Measurements from ENCODE around the gene CARD10. TPM values are rescaled to one million over a fixed set of nuclear protein-coding genes. Genes with fewer than 3 reads are reported as not detected.
"Not testable (repeated sequence)": the region's sequence is repeated elsewhere in the genome, so short reads cannot be mapped to it uniquely, and the experiment has no call there.

Gene CARD10
- polyA plus RNA-seq, 3 donors: 8.8 to 20.0 (median 10.0) TPM

- WGBS, 3 donors: 87 to 92% (median 89%) methylated on average over 3 of the region's 3 CpGs
- H3K27ac ChIP-seq (ENCODE audit: low read depth, low read length): no peak overlapping the region
These were observed 15.2 kb upstream of the CARD10 start for GRCh38 chr22:37534445-37534844.

DNA sequence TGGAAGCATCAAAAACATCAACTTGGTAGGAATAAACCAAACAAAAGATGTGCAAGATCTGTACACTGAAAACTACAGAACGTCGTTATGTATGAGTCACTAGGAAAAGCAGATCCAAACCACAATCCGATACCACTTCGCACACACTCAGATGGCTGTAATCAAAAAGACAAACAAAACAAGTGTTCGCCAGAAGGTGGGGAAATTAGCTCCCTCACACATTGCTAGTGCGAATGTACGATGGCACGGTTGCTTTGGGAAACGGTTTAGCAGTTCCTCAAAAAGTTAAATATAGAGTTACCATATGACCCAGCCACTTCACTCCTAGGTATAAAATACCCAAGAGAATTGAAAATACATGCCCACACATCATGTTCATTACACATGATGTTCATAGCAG, 14.8 kb upstream of the CARD10 start:
- H3K27ac ChIP-seq (ENCODE audit: low read depth, low read length): no peak overlapping the region
- 37 to 48% (median 46%) methylated on average over 9 of the region's 9 CpGs for WGBS, 3 donors

DNA sequence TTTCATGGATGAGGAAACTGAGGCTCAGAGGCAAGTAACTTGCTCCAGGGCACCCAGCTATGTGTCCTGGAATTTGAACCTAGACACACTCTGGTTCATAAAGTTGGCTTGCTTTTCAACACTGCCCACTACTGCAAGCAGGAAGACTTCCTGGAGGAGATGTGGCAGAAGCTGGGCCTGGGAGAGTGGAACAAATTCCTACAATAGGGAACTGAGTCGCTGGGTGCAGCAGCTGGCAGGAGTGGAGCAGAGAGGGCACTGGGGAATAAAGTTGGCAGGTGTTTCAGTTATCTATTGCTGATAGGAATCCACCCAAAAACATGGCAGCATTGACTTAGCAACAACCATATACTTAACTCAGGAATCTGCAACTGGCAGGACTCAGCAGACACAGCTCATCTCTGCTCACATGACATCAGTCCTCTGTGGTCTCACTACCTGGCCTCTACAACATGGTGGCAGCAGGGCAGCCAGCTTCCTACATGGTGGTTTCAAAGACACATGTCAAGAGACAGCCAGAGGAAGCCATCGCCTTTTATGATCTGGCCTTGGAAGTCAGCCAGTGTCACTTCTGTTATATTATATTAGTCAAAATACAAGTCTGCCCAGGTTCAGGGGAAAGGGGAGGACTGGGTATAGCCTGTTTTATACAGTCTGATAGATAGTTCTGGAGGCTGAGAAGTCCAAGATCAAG, 10.6 kb upstream of the CARD10 start:
- H3K27ac ChIP-seq (ENCODE audit: low read depth, low read length): no peak overlapping the region
- WGBS, 3 donors: 45 to 58% (median 55%) methylated on average over 2 of the region's 2 CpGs

DNA sequence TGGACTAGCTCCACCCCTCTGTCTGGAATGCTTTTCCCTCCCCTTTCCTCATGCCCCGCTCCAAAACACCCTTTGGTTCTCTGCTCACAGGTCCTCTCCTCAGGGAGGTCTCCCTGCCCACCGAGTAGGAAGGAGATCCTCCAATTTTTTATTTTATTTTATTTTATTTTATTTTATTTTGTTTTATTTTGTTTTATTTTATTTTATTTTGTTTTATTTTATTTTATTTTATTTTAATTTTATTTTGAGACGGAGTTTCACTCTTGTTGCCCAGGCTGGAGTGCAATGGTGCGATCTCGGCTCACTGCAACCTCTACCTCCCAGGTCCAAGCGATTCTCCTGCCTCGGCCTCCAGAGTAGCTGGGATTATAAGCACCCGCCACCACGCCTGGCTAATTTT, 8.7 kb upstream of the CARD10 start:
- WGBS, 3 donors: 85 to 97% (median 95%) methylated on average over 9 of the region's 9 CpGs
- not testable (repeated sequence) for H3K27ac ChIP-seq (ENCODE audit: low read depth, low read length)

DNA sequence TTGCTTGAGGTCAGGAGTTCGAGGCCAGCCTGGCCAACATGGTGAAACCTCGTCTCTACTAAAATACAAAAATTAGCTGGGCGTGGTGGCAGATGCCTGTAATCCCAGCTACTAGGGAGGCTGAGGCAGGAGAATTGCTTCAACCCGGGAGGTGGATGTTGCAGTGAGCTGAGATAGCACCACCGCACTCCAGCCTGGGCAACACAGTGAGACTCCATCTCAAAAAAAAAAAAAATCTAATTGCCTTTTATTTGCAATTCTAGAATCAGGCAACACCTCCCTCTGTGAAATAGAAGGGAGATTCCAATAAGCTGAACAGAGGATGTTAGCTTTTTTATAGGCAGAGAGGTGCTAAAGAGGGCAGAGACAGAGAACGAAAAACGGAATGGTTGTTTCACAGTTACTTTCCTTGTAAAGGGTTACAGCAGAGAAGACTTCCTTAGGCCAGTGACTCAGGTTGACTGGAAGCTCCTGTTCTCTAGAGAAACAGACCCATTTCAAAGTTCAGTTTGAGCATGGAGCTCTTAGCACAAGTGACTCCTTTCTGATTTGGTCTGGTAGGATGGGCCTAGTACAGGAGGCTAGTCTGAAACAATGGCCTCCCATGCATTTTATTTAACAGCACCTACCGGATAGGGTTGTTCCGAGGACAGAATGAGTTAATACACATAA, 8.0 kb upstream of the CARD10 start:
- not testable (repeated sequence) for H3K27ac ChIP-seq (ENCODE audit: low read depth, low read length)
- WGBS, 3 donors: 89 to 94% (median 91%) methylated on average over 9 of the region's 9 CpGs

DNA sequence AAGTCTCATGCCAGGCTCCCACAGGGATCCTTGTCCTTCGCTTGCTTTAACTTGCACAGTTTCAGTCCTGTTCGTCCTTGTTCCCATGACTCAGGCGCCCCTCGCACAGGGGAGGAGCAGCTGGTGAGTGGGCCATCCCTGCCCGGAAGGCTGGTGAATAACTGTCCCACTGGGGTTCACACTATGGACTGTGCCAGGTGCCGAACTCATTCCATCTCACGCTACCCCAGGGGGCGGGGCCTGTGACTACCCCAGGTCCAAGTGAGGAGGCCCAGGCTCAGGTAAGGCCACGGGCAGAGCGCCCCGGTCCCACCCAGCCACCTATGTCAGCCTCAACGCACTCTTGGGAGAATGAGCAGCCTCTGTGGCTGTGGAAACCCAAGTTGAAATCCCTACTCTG, 7.2 kb upstream of the CARD10 start:
- WGBS, 3 donors: 81 to 84% (median 83%) methylated on average over 12 of the region's 12 CpGs

DNA sequence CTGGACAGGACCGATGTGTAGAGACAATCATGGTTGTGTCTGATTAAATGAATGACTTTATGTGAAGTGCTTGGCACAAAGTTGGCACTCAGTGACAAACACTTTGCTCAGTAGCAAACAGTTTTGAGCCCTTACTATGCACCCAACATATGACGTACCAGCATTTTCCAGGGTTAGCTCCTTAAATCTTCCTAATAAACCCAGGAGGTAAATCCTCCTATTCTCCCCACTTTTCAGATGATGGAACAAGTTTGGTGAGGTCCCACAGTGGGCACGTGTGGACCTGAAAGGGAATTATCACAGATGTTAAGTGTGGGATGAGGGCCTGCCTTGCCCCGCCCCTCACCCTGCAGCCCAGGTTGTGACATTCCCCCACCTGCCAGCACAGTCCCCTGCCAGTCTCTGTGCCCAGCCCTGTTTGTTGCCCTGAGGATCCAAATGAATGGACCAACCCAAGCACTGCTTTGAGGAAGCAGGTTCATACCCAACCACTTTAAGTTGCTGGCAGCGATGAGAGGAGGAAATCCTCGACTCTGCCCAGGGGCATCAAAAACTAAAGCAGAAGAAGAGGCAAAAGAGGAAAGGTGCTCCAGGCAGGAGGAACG, 6.6 kb upstream of the CARD10 start:
- WGBS, 3 donors: 66 to 72% (median 71%) methylated on average over 7 of the region's 7 CpGs
- no peak overlapping the region for H3K27ac ChIP-seq (ENCODE audit: low read depth, low read length)

More for the DNA sequence above, 7.2 kb upstream of the CARD10 start:
- H3K27ac ChIP-seq (ENCODE audit: low read depth, low read length): no peak overlapping the region

GRCh38 chr22:37525073-37525745, 6.0 kb upstream of the CARD10 start:
- H3K27ac ChIP-seq (ENCODE audit: low read depth, low read length): no peak overlapping the region
- WGBS, 3 donors: 49 to 83% (median 55%) methylated on average over 10 of the region's 10 CpGs

GRCh38 chr22:37522482-37522881, 3.3 kb upstream of the CARD10 start:
- WGBS, 3 donors: 90 to 94% (median 94%) methylated on average over 6 of the region's 6 CpGs
- no peak overlapping the region for H3K27ac ChIP-seq (ENCODE audit: low read depth, low read length)

DNA sequence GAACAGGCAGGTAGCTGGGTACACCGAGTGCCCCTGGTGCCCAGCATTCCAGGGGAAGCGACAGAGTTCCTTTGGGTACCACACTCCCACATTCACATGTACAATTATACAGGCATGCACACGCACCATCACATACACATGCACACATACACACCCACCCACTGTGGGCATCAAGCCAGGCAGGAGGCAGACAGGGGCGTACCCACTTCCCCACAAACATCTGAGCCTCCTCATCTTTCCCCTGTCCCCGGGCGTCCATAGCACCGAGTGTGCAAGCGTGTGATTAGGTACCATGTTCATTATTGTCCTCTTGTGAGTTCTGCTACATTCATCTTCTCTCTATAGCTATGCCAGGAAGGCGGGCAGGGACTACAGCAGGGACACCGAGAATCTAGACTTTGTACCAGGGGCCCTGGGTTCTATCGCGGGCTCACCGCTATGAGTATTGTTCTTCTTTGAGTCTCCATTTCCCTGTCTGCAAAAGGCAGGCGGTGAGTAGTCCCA, 2.1 kb upstream of the CARD10 start:
- no peak overlapping the region for H3K27ac ChIP-seq (ENCODE audit: low read depth, low read length)
- 59 to 65% (median 63%) methylated on average over 14 of the region's 14 CpGs for WGBS, 3 donors

DNA sequence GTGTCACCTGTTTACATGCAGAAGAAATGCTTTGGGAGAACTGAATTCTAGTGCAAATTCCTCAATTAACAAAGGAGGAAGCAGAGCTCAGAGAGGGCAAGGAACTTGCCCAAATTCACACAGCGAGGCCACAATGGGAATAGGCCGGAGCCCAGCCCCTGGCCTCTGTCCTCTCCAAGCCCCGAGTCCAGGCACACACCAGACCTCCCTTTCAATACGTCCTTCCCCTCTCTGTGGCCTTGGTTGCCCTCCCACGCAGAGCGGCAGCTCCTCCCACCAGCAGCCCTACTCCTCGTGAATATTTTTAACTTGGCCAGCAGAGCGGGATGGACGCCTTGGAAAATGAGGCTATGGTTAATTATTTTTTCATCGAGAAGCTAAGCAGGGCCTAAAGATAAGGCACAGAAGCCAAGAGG, 1.6 kb upstream of the CARD10 start:
- H3K27ac ChIP-seq (ENCODE audit: low read depth, low read length): no peak overlapping the region

DNA sequence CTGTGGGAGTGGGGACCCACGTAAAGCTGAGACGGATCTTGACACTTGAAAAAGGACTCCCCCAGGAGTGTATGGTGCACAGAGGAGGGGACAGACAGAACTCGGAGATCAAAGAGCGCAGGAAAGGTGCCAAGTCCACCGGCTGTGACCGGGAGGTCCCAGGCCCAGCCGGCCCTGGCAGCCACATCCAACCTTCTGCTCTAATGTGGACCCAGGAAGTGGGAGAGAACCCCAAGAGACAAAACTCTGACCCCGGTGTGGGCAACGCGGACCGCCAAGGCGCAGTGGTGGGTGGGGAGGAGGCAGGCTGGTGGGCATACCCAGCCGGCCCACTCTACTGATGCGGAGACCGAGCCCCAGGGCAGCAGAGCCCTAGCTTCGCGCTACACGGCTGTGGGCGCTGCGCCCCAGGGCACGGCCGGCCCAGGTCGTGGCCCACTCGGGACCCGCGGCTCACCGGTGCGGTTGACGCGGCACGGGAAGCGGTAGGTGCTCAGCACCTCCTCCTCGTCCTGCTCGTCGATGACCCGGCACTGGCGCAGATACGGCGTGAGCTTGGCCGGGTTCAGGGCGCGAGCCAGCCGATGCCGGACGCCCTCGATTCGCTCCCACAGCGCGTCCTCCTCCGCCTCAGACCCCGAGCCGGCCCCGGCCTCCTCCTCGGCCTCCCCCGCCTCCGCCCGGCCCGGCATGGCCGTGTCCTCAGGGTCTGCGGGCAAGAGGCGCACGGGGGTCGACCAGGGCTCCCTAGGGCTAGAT, 527 bp downstream of the CARD10 start:
- H3K27ac ChIP-seq (ENCODE audit: low read depth, low read length): no peak overlapping the region
- WGBS, 3 donors: 9 to 19% (median 16%) methylated on average over 55 to 63 of the region's 63 CpGs

More for the DNA sequence above, 1.6 kb upstream of the CARD10 start:
- 35 to 42% (median 41%) methylated on average over 10 of the region's 10 CpGs for WGBS, 3 donors

DNA sequence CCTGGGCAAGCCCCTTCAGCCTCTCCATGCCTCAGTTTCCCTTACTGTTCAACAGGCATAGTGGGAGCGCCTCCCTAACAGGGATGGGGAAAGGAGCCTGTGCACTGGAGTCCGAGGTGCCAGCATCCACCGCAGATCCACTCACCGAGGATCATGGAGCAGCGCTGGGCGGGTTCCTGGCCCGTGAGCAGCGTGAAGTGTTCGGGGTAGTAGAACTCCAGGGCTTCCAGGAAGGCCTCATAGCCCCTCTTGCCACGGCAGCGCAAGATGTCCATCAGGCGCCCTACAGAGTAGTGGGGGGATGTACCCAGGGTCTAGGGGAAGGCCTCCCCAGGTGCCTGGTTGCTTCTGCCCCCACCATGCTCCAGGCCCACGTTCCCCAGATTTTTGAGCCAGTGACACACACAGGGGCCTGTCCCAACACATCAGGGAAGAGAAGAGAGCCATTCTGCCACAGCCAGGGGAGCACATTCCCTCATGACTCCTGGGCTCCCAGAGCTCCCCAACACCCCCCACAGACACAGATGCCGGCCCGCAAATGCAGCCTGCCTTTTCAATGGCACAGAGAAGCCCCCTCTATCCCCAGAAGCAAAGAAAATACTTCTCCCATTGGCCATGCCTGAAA, 1.3 kb downstream of the CARD10 start:
- no peak overlapping the region for H3K27ac ChIP-seq (ENCODE audit: low read depth, low read length)
- 79 to 86% (median 85%) methylated on average over 15 of the region's 15 CpGs for WGBS, 3 donors

GRCh38 chr22:37516456-37516855, 2.8 kb downstream of the CARD10 start:
- no peak overlapping the region for H3K27ac ChIP-seq (ENCODE audit: low read depth, low read length)
- WGBS, 3 donors: 42 to 93% (median 93%) methylated on average over 1 of the region's 1 CpG

- no peak overlapping the region for H3K27ac ChIP-seq (ENCODE audit: low read depth, low read length)
- WGBS, 3 donors: 83 to 93% (median 93%) methylated on average over 23 of the region's 23 CpGs
These were observed 3.3 kb downstream of the CARD10 start for GRCh38 chr22:37515901-37516300.

DNA sequence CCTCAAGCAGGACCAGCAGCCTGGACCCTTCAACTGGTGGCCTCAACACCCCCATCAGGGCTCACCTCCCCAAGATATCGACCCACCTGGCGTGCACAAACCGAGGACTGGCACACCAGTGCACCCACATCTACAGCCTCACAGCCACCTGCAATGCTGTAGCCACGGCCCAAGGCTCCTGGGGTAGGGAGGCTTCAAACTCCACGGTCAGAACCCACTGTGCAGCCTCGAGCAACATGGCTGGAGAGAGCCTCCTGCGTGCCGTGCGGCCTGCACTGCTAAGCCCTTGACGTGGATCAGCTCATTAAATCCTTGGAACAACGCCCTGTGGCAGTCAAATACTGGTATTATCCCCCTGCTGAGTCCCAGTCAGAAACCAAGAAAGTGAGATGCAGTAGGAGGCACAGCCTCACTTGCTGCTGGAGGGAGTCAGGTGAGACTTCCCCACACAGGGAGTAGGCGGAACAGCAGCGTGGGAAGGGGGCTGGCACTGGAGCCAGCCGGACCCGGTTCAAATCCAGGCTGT, 4.6 kb downstream of the CARD10 start:
- WGBS, 3 donors: 50 to 92% (median 88%) methylated on average over 15 of the region's 15 CpGs
- H3K27ac ChIP-seq (ENCODE audit: low read depth, low read length): no peak overlapping the region

DNA sequence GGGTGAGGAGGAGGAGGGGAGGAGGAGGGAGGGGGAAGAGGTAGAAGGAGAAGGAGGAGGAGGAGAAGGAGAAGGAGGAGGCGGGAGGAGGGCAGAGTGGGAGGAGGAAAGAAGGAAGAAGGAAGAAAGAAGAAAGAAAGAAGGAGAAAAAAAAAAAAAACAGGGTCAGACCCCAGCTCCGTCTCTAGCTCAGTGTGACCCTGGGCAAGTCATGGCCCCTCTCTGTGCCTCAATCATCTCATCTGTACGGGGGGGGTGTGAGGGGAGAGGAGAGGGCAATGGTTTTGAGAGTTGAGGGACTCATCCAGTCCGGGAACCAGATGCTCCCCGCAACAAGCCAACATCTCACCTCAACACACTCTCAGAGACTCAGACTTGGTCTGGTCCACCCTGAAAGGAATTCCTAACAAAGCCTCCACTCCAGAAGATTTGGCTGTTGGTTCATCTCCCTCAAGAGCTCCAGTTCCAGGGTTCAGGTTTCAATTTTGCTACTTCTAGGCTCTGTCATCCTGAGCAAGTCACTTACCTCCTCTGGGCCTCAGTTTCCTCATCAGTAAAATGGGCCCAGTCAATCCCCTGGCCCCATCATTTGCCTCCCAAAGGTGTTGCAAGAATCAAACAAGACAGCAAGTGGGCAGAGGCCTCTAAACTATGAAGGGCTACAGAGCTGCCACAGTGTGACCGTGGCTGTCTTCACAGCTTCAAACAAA, 7.7 kb downstream of the CARD10 start:
- no peak overlapping the region for H3K27ac ChIP-seq (ENCODE audit: low read depth, low read length)
- 83 to 85% (median 84%) methylated on average over 6 of the region's 6 CpGs for WGBS, 3 donors
